Neural progenitor cell (in vitro differentiated cells): ENCODE data around the gene PIMREG.

ENCODE experiments used
- EZH2 ChIP-seq: fragments of 200-600 bp; sonication (generic); IDR thresholded peaks from 2 replicates; pipeline ENCODE4 v1.6.1; 2017; ENCODE audit warnings: antibody characterized with exemption, mild to moderate bottlenecking, moderate library complexity
- TF ChIP-seq, protein P1 (sequence below): fragments of 200-600 bp; sonication (generic); IDR thresholded peaks from 2 replicates; pipeline ENCODE4 v1.5.1; 2017; ENCODE audit warnings: antibody characterized with exemption, mild to moderate bottlenecking

DNA sequence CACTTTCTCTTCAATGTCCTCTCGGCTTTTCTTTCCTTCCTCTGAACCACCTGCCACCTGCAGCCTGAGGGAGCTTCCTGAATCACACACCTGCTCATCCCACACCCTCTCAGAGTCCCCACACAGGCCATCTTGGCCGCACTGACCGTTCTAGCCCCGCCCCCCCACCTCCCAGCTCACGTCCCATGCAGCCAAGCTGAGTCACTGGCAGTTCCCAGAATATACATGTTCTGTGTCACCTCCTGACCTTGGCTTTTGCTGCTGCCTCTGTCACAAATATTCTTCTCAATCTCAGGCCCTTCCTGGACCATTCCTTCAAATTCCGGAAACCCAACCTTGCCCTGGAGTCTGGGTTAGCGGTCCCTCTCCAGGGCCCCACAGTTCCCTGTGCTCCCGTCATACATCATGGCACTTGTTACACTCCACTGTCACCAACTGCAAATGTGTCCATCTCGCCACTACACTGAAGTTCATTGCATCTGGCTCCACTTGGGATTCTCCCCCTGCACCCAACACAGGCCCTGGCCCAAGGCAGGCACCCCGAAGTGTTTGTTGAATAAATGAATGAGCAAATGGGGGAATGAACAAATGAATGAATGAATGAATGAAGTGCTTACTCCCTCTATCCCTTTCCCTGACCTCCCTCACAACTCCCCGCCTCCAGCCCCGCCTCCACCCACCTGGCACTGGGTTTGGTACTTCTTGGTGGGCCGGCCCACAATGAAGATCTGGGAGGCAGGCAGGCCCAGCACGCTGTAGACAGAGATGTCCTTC is 12.8 kb downstream of the PIMREG start:
- TF ChIP-seq, protein P1, sequence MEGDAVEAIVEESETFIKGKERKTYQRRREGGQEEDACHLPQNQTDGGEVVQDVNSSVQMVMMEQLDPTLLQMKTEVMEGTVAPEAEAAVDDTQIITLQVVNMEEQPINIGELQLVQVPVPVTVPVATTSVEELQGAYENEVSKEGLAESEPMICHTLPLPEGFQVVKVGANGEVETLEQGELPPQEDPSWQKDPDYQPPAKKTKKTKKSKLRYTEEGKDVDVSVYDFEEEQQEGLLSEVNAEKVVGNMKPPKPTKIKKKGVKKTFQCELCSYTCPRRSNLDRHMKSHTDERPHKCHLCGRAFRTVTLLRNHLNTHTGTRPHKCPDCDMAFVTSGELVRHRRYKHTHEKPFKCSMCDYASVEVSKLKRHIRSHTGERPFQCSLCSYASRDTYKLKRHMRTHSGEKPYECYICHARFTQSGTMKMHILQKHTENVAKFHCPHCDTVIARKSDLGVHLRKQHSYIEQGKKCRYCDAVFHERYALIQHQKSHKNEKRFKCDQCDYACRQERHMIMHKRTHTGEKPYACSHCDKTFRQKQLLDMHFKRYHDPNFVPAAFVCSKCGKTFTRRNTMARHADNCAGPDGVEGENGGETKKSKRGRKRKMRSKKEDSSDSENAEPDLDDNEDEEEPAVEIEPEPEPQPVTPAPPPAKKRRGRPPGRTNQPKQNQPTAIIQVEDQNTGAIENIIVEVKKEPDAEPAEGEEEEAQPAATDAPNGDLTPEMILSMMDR, result no peak
- no peak for TF ChIP-seq EZH2
